HEK293 (cell line): ENCODE data around the gene FBXL7.

Source experiments
- CTCF ChIP-seq: fragments of 450-650 bp; formaldehyde crosslinking; IDR thresholded peaks from 2 replicates; pipeline ENCODE4 v1.5.1; 2016; ENCODE audit warnings: missing biosample characterization, missing genetic modification characterization
- KLF1 ChIP-seq: fragments of 450-650 bp; formaldehyde crosslinking; IDR thresholded peaks from 2 replicates; pipeline ENCODE4 v1.5.1; 2016; ENCODE audit warnings: missing biosample characterization, missing genetic modification characterization
- REST ChIP-seq: fragments of 450-650 bp; formaldehyde crosslinking; IDR thresholded peaks from 2 replicates; pipeline ENCODE4 v1.5.1; 2016; ENCODE audit warnings: missing biosample characterization, missing genetic modification characterization
- TF ChIP-seq, protein P1 (sequence below): fragments of 450-650 bp; formaldehyde crosslinking; IDR thresholded peaks from 2 replicates; pipeline ENCODE4 v1.5.1; 2016; ENCODE audit warnings: missing biosample characterization, missing genetic modification characterization

DNA sequence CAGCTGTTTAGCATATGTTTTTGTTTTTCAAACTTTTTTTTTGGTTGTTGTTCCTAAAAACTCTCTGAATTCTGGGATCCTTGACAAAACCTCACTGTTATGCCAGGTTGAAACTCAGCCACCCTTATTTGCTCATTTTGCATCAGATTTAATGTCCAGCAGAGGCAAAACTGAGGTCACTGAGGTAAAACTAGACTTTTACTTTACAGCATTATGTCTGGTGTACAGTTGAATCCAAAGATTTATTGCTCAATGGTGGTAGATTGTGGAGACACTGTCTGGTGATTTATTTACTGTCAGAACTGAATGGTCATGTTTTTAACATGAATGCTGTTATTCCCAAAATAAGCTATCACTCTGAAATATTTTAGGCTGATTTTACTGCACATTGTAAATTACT lies 87.9 kb downstream of the FBXL7 start:
- no peak for TF ChIP-seq KLF1
- TF ChIP-seq REST (tag by site-specific recombination), result no peak
- TF ChIP-seq CTCF (tag by site-specific recombination), result no peak
- TF ChIP-seq, protein P1, sequence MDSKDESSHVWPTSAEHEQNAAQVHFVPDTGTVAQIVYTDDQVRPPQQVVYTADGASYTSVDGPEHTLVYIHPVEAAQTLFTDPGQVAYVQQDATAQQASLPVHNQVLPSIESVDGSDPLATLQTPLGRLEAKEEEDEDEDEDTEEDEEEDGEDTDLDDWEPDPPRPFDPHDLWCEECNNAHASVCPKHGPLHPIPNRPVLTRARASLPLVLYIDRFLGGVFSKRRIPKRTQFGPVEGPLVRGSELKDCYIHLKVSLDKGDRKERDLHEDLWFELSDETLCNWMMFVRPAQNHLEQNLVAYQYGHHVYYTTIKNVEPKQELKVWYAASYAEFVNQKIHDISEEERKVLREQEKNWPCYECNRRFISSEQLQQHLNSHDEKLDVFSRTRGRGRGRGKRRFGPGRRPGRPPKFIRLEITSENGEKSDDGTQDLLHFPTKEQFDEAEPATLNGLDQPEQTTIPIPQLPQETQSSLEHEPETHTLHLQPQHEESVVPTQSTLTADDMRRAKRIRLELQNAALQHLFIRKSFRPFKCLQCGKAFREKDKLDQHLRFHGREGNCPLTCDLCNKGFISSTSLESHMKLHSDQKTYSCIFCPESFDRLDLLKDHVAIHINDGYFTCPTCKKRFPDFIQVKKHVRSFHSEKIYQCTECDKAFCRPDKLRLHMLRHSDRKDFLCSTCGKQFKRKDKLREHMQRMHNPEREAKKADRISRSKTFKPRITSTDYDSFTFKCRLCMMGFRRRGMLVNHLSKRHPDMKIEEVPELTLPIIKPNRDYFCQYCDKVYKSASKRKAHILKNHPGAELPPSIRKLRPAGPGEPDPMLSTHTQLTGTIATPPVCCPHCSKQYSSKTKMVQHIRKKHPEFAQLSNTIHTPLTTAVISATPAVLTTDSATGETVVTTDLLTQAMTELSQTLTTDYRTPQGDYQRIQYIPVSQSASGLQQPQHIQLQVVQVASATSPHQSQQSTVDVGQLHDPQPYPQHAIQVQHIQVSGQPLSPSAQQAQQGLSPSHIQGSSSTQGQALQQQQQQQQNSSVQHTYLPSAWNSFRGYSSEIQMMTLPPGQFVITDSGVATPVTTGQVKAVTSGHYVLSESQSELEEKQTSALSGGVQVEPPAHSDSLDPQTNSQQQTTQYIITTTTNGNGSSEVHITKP, result no peak
